Measurements from ENCODE around the gene DNAH11. TPM values are rescaled to one million over a fixed set of nuclear protein-coding genes. Genes with fewer than 3 reads are reported as not detected.

The DNAH11 gene
- total RNA-seq, 1 experiment from 2014 or later = 1.9 TPM

DNA sequence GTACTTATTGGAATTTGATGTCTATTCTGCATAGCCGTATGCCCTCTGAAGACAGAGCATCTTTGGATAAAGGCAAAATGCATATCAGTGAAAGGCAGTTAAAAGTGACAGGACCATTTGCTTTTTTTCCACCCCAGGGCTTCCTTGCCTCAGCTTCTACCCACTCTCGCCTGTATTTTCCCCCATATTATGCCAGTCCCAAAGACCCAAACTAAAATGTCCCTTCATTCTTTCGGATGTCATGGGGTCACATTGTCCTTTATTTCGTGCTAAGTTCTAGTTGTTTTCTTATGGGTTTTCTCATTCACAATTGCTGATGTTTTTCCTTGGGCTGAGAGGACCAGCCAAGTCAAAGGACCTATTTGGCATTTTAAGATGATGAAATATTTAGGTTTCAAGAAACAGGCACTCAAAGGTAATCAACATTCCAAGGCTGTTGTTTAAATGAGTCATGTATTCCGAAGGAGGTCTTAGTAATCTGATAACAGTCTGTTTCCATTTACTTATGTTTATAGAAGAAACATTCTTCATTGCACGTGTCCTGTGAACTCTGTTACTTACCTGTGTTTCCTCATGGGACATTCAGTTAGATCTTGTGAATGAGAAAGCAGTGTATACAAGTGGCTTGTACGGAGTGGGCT lies 74.1 kb downstream of the DNAH11 start:
- peaks cover 35% of the 10 kb centered on the region for H3K4me1 Mint-ChIP-seq (ENCODE audit: low read depth, unreplicated experiment)
- peak; percentile 37 for DNase-seq
- peak overlapping the region; percentile 54 for H3K4me3 Mint-ChIP-seq (ENCODE audit: low read depth, unreplicated experiment)
- CTCF ChIA-PET = interaction anchor here (0.9 to 1.3 kb wide), 4 partner anchors 12 to 190 kb away, joined by 3 read pairs; no protein-coding TSS in a partner anchor
- peak overlapping the region; percentile 98 for H3K27ac Mint-ChIP-seq (ENCODE audit: unreplicated experiment)
- no TSS peak for BruUV-seq (replicated peaks)
- no peaks in the 10 kb centered on the region for H3K27me3 Mint-ChIP-seq (ENCODE audit: unreplicated experiment)
- H3K36me3 Mint-ChIP-seq (ENCODE audit: insufficient read depth, unreplicated experiment) = peaks cover 16% of the 10 kb centered on the region
- TF ChIP-seq, protein P1, sequence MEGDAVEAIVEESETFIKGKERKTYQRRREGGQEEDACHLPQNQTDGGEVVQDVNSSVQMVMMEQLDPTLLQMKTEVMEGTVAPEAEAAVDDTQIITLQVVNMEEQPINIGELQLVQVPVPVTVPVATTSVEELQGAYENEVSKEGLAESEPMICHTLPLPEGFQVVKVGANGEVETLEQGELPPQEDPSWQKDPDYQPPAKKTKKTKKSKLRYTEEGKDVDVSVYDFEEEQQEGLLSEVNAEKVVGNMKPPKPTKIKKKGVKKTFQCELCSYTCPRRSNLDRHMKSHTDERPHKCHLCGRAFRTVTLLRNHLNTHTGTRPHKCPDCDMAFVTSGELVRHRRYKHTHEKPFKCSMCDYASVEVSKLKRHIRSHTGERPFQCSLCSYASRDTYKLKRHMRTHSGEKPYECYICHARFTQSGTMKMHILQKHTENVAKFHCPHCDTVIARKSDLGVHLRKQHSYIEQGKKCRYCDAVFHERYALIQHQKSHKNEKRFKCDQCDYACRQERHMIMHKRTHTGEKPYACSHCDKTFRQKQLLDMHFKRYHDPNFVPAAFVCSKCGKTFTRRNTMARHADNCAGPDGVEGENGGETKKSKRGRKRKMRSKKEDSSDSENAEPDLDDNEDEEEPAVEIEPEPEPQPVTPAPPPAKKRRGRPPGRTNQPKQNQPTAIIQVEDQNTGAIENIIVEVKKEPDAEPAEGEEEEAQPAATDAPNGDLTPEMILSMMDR (IDR thresholded peaks at IDR 0.05; ENCODE audit: unreplicated experiment) = no peak
- H3K9me3 Mint-ChIP-seq (ENCODE audit: low read depth, unreplicated experiment) = no peaks in the 10 kb centered on the region
- intact Hi-C loops (cut with micrococcal nuclease; ENCODE audit: unreplicated experiment) = no loop called here

DNA sequence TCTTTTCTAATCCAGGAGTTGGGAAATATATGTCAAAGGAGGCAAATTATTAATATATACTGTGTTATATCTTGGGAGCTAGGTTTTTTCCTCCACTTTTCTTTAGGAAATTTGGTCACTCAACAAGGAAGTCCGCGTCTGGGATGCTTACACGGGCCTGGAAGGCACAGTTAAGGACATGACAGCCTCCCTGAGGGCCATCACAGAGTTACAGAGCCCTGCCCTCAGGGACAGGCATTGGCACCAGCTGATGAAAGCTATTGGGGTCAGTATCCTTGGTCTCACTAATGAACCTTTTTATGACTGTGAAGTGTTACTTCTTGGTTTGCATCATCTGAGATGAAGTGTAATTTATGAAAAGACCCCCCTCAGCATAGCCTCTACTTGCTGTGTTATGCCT lies 74.7 kb downstream of the DNAH11 start:
- peak overlapping the region; percentile 98 for H3K27ac Mint-ChIP-seq (ENCODE audit: unreplicated experiment)
- DNase-seq = peak; percentile 31
- H3K9me3 Mint-ChIP-seq (ENCODE audit: low read depth, unreplicated experiment) = no peaks in the 10 kb centered on the region
- no peaks in the 10 kb centered on the region for H3K27me3 Mint-ChIP-seq (ENCODE audit: unreplicated experiment)
- peak overlapping the region; percentile 54 for H3K4me3 Mint-ChIP-seq (ENCODE audit: low read depth, unreplicated experiment)
- TF ChIP-seq, protein P1 (IDR thresholded peaks at IDR 0.05; ENCODE audit: unreplicated experiment) = no peak
- TSS peak; percentile 94 for BruUV-seq (replicated peaks)
- CTCF ChIA-PET = interaction anchor here (0.6 to 1.3 kb wide), 3 partner anchors 13 to 466 kb away, joined by 3 to 6 read pairs (median 3); no protein-coding TSS in a partner anchor
- H3K4me1 Mint-ChIP-seq (ENCODE audit: low read depth, unreplicated experiment) = peaks cover 35% of the 10 kb centered on the region
- intact Hi-C loops (cut with micrococcal nuclease; ENCODE audit: unreplicated experiment) = no loop called here
- H3K36me3 Mint-ChIP-seq (ENCODE audit: insufficient read depth, unreplicated experiment) = peaks cover 16% of the 10 kb centered on the region

DNA sequence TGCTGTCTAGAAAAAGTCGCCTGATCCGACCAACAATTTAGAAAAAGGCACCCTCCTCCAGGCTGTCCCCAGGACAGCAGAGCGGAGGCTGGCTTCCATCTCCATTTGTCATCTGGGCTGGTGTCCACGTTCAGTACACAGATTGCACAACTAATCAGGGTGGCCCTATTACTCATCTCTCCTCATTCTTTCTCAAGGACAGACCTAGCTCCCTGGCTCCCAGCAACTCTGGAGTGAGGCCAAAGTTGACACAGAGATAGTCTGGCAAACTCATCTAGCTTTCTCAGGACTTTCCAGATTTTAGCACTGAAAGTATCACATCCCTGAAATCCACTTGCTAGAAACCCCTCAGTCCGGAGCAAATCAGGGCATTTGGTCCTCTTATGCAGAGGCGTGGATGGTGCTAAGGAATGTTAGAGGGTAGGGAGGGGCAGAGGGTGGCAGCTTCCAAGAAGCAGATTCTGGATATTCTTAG lies 75.1 kb downstream of the DNAH11 start:
- intact Hi-C loops (cut with micrococcal nuclease; ENCODE audit: unreplicated experiment) = no loop called here
- CTCF ChIA-PET = interaction anchor here (0.6 to 1.3 kb wide), 3 partner anchors 13 to 465 kb away, joined by 3 to 6 read pairs (median 3); no protein-coding TSS in a partner anchor
- Mint-ChIP-seq H3K9me3 (ENCODE audit: low read depth, unreplicated experiment) (no peaks in the 10 kb centered on the region), H3K27me3 (ENCODE audit: unreplicated experiment) (no peaks in the 10 kb centered on the region), H3K4me3 (ENCODE audit: low read depth, unreplicated experiment) (peak overlapping the region; percentile 54), H3K27ac (ENCODE audit: unreplicated experiment) (peak overlapping the region; percentile 98), H3K36me3 (ENCODE audit: insufficient read depth, unreplicated experiment) (peaks cover 16% of the 10 kb centered on the region), H3K4me1 (ENCODE audit: low read depth, unreplicated experiment) (peaks cover 35% of the 10 kb centered on the region)
- TF ChIP-seq, protein P1 (IDR thresholded peaks at IDR 0.05; ENCODE audit: unreplicated experiment) = no peak
- no TSS peak for BruUV-seq (replicated peaks)
- DNase-seq = peak; percentile 78

DNA sequence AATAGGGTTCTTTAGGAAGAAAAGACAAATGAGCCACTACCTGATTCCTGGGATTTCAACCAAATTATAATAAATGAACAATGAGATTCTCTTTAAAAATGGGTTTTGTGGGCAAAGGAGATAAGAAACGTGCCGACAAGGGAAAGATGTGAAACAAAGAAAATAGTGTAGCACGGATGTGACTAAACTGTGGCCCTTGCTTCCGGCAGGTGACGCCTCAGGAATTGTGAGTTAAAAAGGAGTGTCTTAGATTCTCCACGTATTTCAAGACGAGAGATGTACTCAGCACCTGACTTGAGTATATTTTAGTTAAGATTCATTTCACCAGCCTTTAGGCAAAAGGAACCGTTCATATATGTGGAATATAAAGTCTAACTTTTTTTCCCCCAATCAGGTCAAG lies 75.9 kb downstream of the DNAH11 start:
- BruUV-seq (replicated peaks) = no TSS peak
- H3K27ac Mint-ChIP-seq (ENCODE audit: unreplicated experiment) = peak overlapping the region; percentile 98
- no peak overlapping the region for H3K4me3 Mint-ChIP-seq (ENCODE audit: low read depth, unreplicated experiment)
- CTCF ChIA-PET = no interaction called here
- TF ChIP-seq, protein P1 (IDR thresholded peaks at IDR 0.05; ENCODE audit: unreplicated experiment) = no peak
- DNase-seq = no peak
- intact Hi-C loops (cut with micrococcal nuclease; ENCODE audit: unreplicated experiment) = no loop called here
- no peaks in the 10 kb centered on the region for H3K9me3 Mint-ChIP-seq (ENCODE audit: low read depth, unreplicated experiment)
- H3K27me3 Mint-ChIP-seq (ENCODE audit: unreplicated experiment) = no peaks in the 10 kb centered on the region
- peaks cover 35% of the 10 kb centered on the region for H3K4me1 Mint-ChIP-seq (ENCODE audit: low read depth, unreplicated experiment)
- peaks cover 16% of the 10 kb centered on the region for H3K36me3 Mint-ChIP-seq (ENCODE audit: insufficient read depth, unreplicated experiment)

Data from Calu3 (cell line).